ENCODE measurements around the gene FOXA2. TPM values are rescaled to one million over a fixed set of nuclear protein-coding genes. Genes with fewer than 3 reads are reported as not detected.

The FOXA2 gene
- total and polyA plus RNA-seq, 2 of the 13 experiments (the other 11 are each of a cell fraction or from before 2014, with no cell fraction given), result 8.8 to 12.2 TPM

DNA sequence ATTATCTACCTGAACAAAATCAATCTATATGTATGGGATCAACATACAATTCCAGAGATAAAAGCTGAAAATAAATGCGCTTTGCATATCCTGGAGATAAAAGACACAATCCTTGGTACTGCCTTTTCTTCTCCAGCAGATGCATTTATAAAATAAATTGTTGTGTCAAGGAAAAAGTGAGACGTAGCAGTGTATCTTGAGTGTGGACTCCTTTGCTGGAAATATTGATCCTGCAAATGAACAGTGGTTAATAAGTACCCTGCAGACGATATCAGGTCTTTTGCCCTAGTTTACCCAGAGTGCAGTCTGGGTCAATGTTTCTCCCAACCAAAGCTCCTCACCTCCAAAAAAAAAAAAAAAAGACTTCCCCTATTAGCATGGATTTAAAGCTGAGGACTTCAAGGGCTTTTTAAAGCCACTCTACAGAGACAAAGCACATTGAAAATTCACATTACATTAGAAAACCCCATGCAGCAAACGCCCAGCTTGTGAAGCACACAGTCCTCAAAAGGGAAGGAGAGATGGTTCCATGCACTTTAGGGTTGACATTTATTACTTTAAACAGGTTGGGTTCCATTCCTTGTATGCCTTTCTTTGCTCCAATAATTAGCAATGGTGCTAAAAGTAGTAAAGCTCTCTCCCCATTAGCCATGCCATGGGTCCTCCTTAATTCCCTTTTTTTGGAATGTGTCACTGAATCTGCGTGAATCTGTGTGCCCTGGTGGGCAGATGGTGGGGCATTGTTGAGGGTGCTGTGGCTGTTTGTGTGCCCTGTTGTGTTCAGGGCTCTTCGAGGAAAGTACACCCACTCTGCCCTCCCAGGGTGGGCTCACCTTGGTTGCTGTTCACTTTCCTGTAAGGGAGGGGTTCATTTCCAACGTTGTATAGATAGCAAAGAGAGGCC lies 21.1 kb downstream of the FOXA2 start (continued):
- TF ChIP-seq PCBP2 (optimal IDR thresholded peaks at IDR 0.05; ENCODE audit: low read depth, low read length, poor library complexity, severe bottlenecking) (no peak), ZNF670 (CRISPR knock-in tag; IDR thresholded peaks at IDR 0.05; ENCODE audit: borderline replicate concordance) (0 out of 2 replicates have a peak, but pooled peaks have one; percentile 46), DNMT1 (CRISPR knock-in tag; IDR thresholded peaks at IDR 0.05) (peak; percentile 45; the same call in 1 of the 2 replicates), ZNF44 (CRISPR knock-in tag; IDR thresholded peaks at IDR 0.05) (no peak; the same call in 1 of the 2 replicates), ZNF260 (CRISPR knock-in tag; IDR thresholded peaks at IDR 0.05; ENCODE audit: borderline replicate concordance, low read depth) (no peak), ATF1 (CRISPR knock-in tag; IDR thresholded peaks at IDR 0.05) (peak; percentile 43; the same call in 1 of the 2 replicates), KAT2B (IDR thresholded peaks at IDR 0.05; ENCODE audit: borderline replicate concordance, low read depth, low read length) (0 out of 2 replicates have a peak, but pooled peaks have one; percentile 23), ZNF34 (CRISPR knock-in tag; IDR thresholded peaks at IDR 0.05; ENCODE audit: borderline replicate concordance) (no peak), HNF4A (CRISPR knock-in tag; IDR thresholded peaks at IDR 0.05) (peak; percentile 46), POLR2AphosphoS5 (IDR thresholded peaks at IDR 0.05; ENCODE audit: low read depth, low read length) (no peak; the same call in 1 of the 2 replicates), ZNF773 (CRISPR knock-in tag; IDR thresholded peaks at IDR 0.05; ENCODE audit: borderline replicate concordance) (no peak), SMYD3 (CRISPR knock-in tag; IDR thresholded peaks at IDR 0.05) (0 out of 2 replicates have a peak, but pooled peaks have one; percentile 64), ZNF207 (IDR thresholded peaks at IDR 0.05; ENCODE audit: borderline replicate concordance) (no peak), ZNF839 (CRISPR knock-in tag; IDR thresholded peaks at IDR 0.05; ENCODE audit: borderline replicate concordance) (no peak), ZFP36 (IDR thresholded peaks at IDR 0.05; ENCODE audit: borderline replicate concordance, low read depth, low read length, partially characterized antibody) (no peak), ZNF510 (CRISPR knock-in tag; IDR thresholded peaks at IDR 0.05; ENCODE audit: low read depth) (no peak), MLLT10 (CRISPR knock-in tag; IDR thresholded peaks at IDR 0.05) (no peak), ZNF607 (CRISPR knock-in tag; IDR thresholded peaks at IDR 0.05; ENCODE audit: borderline replicate concordance) (no peak)
- TF ChIP-seq, protein P1, sequence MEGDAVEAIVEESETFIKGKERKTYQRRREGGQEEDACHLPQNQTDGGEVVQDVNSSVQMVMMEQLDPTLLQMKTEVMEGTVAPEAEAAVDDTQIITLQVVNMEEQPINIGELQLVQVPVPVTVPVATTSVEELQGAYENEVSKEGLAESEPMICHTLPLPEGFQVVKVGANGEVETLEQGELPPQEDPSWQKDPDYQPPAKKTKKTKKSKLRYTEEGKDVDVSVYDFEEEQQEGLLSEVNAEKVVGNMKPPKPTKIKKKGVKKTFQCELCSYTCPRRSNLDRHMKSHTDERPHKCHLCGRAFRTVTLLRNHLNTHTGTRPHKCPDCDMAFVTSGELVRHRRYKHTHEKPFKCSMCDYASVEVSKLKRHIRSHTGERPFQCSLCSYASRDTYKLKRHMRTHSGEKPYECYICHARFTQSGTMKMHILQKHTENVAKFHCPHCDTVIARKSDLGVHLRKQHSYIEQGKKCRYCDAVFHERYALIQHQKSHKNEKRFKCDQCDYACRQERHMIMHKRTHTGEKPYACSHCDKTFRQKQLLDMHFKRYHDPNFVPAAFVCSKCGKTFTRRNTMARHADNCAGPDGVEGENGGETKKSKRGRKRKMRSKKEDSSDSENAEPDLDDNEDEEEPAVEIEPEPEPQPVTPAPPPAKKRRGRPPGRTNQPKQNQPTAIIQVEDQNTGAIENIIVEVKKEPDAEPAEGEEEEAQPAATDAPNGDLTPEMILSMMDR (CRISPR knock-in tag; IDR thresholded peaks at IDR 0.05), result no peak
- TF ChIP-seq, protein P2, sequence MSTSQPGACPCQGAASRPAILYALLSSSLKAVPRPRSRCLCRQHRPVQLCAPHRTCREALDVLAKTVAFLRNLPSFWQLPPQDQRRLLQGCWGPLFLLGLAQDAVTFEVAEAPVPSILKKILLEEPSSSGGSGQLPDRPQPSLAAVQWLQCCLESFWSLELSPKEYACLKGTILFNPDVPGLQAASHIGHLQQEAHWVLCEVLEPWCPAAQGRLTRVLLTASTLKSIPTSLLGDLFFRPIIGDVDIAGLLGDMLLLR (CRISPR knock-in tag; IDR thresholded peaks at IDR 0.05), result no peak
- TF ChIP-seq, protein P3, sequence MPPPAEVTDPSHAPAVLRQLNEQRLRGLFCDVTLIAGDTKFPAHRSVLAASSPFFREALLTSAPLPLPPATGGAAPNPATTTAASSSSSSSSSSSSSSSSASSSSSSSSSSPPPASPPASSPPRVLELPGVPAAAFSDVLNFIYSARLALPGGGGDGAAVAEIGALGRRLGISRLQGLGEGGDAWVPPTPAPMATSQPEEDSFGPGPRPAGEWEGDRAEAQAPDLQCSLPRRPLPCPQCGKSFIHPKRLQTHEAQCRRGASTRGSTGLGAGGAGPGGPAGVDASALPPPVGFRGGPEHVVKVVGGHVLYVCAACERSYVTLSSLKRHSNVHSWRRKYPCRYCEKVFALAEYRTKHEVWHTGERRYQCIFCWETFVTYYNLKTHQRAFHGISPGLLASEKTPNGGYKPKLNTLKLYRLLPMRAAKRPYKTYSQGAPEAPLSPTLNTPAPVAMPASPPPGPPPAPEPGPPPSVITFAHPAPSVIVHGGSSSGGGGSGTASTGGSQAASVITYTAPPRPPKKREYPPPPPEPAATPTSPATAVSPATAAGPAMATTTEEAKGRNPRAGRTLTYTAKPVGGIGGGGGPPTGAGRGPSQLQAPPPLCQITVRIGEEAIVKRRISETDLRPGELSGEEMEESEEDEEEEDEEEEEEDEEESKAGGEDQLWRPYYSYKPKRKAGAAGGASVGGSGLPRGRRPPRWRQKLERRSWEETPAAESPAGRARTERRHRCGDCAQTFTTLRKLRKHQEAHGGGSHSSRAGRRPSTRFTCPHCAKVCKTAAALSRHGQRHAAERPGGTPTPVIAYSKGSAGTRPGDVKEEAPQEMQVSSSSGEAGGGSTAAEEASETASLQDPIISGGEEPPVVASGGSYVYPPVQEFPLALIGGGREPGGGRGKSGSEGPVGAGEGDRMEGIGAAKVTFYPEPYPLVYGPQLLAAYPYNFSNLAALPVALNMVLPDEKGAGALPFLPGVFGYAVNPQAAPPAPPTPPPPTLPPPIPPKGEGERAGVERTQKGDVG (CRISPR knock-in tag; IDR thresholded peaks at IDR 0.05; ENCODE audit: borderline replicate concordance), result no peak
- TF ChIP-seq, protein P4, sequence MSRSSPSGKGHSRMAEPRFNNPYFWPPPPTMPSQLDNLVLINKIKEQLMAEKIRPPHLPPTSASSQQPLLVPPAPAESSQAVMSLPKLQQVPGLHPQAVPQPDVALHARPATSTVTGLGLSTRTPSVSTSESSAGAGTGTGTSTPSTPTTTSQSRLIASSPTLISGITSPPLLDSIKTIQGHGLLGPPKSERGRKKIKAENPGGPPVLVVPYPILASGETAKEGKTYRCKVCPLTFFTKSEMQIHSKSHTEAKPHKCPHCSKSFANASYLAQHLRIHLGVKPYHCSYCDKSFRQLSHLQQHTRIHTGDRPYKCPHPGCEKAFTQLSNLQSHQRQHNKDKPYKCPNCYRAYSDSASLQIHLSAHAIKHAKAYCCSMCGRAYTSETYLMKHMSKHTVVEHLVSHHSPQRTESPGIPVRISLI (CRISPR knock-in tag; IDR thresholded peaks at IDR 0.05; ENCODE audit: borderline replicate concordance), result peak; percentile 89
